VCaP (cell line): ENCODE data around the gene GLRX.
"Not testable (repeated sequence)": the region's sequence is repeated elsewhere in the genome, so short reads cannot be mapped to it uniquely, and the experiment has no call there.

ENCODE experiments used
- H3K27ac ChIP-seq: fragments of 450-650 bp; 2 replicates; pipeline ENCODE4 v1.5.1; 2017
- CTCF ChIP-seq: fragments of 450-650 bp; conservative IDR thresholded peaks from 2 replicates; pipeline ENCODE4 v1.5.1; 2017; ENCODE audit warnings: mild to moderate bottlenecking, moderate library complexity

The GLRX gene

GRCh38 chr5:95822542-95823181 lies at the start of gene GLRX:
GLRX (minus strand) TSS chr5:95822726; CDS start chr5:95822662, 64 bp downstream.
- H3K27ac ChIP-seq: peak within 1 kb of the TSS; percentile 81
- TF ChIP-seq CTCF: no peak

- no peak for TF ChIP-seq CTCF
- H3K27ac ChIP-seq: no peak overlapping the region
Measured at GRCh38 chr5:95871146-95871806, 48.8 kb upstream of the GLRX start.

- no peak for TF ChIP-seq CTCF
- H3K27ac ChIP-seq: no peak overlapping the region
Measured at GRCh38 chr5:95870105-95870672, 47.7 kb upstream of the GLRX start.

GRCh38 chr5:95869173-95869855 lies 46.8 kb upstream of the GLRX start:
- H3K27ac ChIP-seq: not testable (repeated sequence)

GRCh38 chr5:95868136-95868535 lies 45.6 kb upstream of the GLRX start:
- no peak for TF ChIP-seq CTCF
- H3K27ac ChIP-seq: no peak overlapping the region

- TF ChIP-seq CTCF: no peak
- no peak overlapping the region for H3K27ac ChIP-seq
Measured at GRCh38 chr5:95866435-95867040, 44.0 kb upstream of the GLRX start.

- no peak for TF ChIP-seq CTCF
- no peak overlapping the region for H3K27ac ChIP-seq
Measured at GRCh38 chr5:95864944-95865504, 42.5 kb upstream of the GLRX start.
